Endodermal cell (in vitro differentiated cells): Measurements from ENCODE around the gene PLB1. TPM values are rescaled to one million over a fixed set of nuclear protein-coding genes. Genes with fewer than 3 reads are reported as not detected.

Experiments used
- DNase-seq: peaks from one replicate; pipeline ENCODE4 v3.0.0-alpha.2; 2017
- H3K27ac ChIP-seq: 2 replicates; pipeline ENCODE4 v1.5.1; 2013; ENCODE audit warnings: mild to moderate bottlenecking, low read depth, low read length, moderate library complexity
- H3K27me3 ChIP-seq: 2 replicates; pipeline ENCODE4 v1.6.1; 2013; ENCODE audit warnings: mild to moderate bottlenecking, low read length, moderate library complexity; ENCODE audit not compliant: insufficient read depth, control insufficient read depth, poor library complexity, severe bottlenecking
- H3K36me3 ChIP-seq: 2 replicates; pipeline ENCODE4 v1.7.0; 2013; ENCODE audit warnings: mild to moderate bottlenecking, low read length, moderate library complexity; ENCODE audit not compliant: control insufficient read depth, insufficient read depth
- H3K4me1 ChIP-seq: one replicate; pipeline ENCODE4 v1.7.0; 2013; ENCODE audit warnings: low read length; ENCODE audit not compliant: control insufficient read depth, insufficient read depth
- H3K4me3 ChIP-seq: 2 replicates; pipeline ENCODE4 v1.5.1; 2013; ENCODE audit warnings: mild to moderate bottlenecking, low read length, moderate library complexity
- H3K9ac ChIP-seq: 2 replicates; pipeline ENCODE4 v1.6.1; 2013; ENCODE audit warnings: mild to moderate bottlenecking, low read length, moderate library complexity; ENCODE audit not compliant: poor library complexity, severe bottlenecking; ENCODE audit errors: extremely low read depth
- H3K9me3 ChIP-seq: 2 replicates; pipeline ENCODE4 v1.6.1; 2013; ENCODE audit warnings: mild to moderate bottlenecking, low read length, moderate library complexity; ENCODE audit not compliant: control insufficient read depth
- H3K27ac Mint-ChIP-seq: 2 replicates; pipeline ENCODE4 v1.8.0; 2020; ENCODE audit warnings: mixed read lengths
- H3K27me3 Mint-ChIP-seq: 2 replicates; pipeline ENCODE4 v1.8.0; 2021; ENCODE audit warnings: mild to moderate bottlenecking, mixed read lengths; ENCODE audit not compliant: insufficient read depth
- H3K36me3 Mint-ChIP-seq: 2 replicates; pipeline ENCODE4 v1.8.0; 2020; ENCODE audit warnings: low read depth, mixed read lengths
- H3K4me1 Mint-ChIP-seq: 2 replicates; pipeline ENCODE4 v1.8.0; 2020; ENCODE audit warnings: mixed read lengths
- H3K4me3 Mint-ChIP-seq: 2 replicates; pipeline ENCODE4 v1.8.0; 2020; ENCODE audit warnings: mild to moderate bottlenecking, moderate library complexity, mixed read lengths
- H3K9me3 Mint-ChIP-seq: 2 replicates; pipeline ENCODE4 v1.8.0; 2020; ENCODE audit warnings: mild to moderate bottlenecking, mixed read lengths
- CTCF ChIP-seq: fragments of 200-600 bp; sonication (generic); conservative IDR thresholded peaks from 2 replicates; pipeline ENCODE4 v1.5.0; 2021; ENCODE audit warnings: antibody characterized with exemption, mild to moderate bottlenecking
- WGBS, 2 experiments: methylation state at CpG; one replicate each; pipeline versions ENCODE4 v1.1.5 to v1.1.7; 2013; ENCODE audit warnings: missing lambda C conversion rate in 2 of 2, mixed read lengths in 1 of 2; ENCODE audit not compliant: insufficient coverage in 1 of 2, insufficient read length in 1 of 2; 5-methylcytosine and 5-hydroxymethylcytosine counted together
- total RNA-seq, 2 donors: library from RNA; stranded (reverse); fragmentation: NEBNext Ultra II Directional in 1 of 2; extraction: Animal tissue kit (Norgen Biotek cat#: 25700) in 1 of 2; gene quantifications; 2 replicates in 1 of 2; 3 replicates in 1 of 2; pipeline ENCODE4 v1.2.1, GENCODE V29; 2021

Gene PLB1
- total RNA-seq, 2 donors from 2014 or later = 0.35 to 0.38 TPM

- 86 to 100% methylated on average over 1 to 5 of the region's 5 CpGs for WGBS, 2 experiments
- no peak for TF ChIP-seq CTCF
- Histone ChIP-seq H3K27ac (no peak overlapping the region), H3K9me3 (no peaks in the 10 kb centered on the region), H3K27me3 (no peaks in the 10 kb centered on the region), H3K4me1 (peaks cover 4% of the 10 kb centered on the region), H3K9ac (no peak overlapping the region), H3K4me3 (no peak overlapping the region), H3K36me3 (no peaks in the 10 kb centered on the region)
- no peak for DNase-seq
- no peaks in the 10 kb centered on the region for H3K9me3 Mint-ChIP-seq
- H3K27ac Mint-ChIP-seq = no peak overlapping the region
- H3K36me3 Mint-ChIP-seq = no peaks in the 10 kb centered on the region
- H3K4me1 Mint-ChIP-seq = peaks cover 22% of the 10 kb centered on the region
- H3K4me3 Mint-ChIP-seq = no peak overlapping the region
- H3K27me3 Mint-ChIP-seq = no peaks in the 10 kb centered on the region
Observed at GRCh38 chr2:28626376-28626775, 130.5 kb downstream of the PLB1 start.

GRCh38 chr2:28626891-28627421 is 131.1 kb downstream of the PLB1 start:
- Histone ChIP-seq H3K4me3 (no peak overlapping the region), H3K36me3 (no peaks in the 10 kb centered on the region), H3K4me1 (peaks cover under 1% of the 10 kb centered on the region), H3K9me3 (no peaks in the 10 kb centered on the region), H3K9ac (no peak overlapping the region), H3K27ac (no peak overlapping the region), H3K27me3 (no peaks in the 10 kb centered on the region)
- Mint-ChIP-seq H3K36me3 (no peaks in the 10 kb centered on the region), H3K27me3 (no peaks in the 10 kb centered on the region), H3K4me1 (peaks cover 16% of the 10 kb centered on the region), H3K9me3 (no peaks in the 10 kb centered on the region), H3K4me3 (no peak overlapping the region), H3K27ac (no peak overlapping the region)
- WGBS, 2 experiments = 90 to 100% methylated on average over 5 to 7 of the region's 7 CpGs
- DNase-seq = no peak
- no peak for TF ChIP-seq CTCF

GRCh38 chr2:28627722-28628480 is 132.0 kb downstream of the PLB1 start:
- 87 to 96% methylated on average over 4 to 5 of the region's 5 CpGs for WGBS, 2 experiments
- Histone ChIP-seq H3K9ac (no peak overlapping the region), H3K36me3 (no peaks in the 10 kb centered on the region), H3K27ac (no peak overlapping the region), H3K4me3 (no peak overlapping the region), H3K27me3 (no peaks in the 10 kb centered on the region), H3K4me1 (no peaks in the 10 kb centered on the region), H3K9me3 (no peaks in the 10 kb centered on the region)
- no peak overlapping the region for H3K27ac Mint-ChIP-seq
- DNase-seq = no peak
- H3K27me3 Mint-ChIP-seq = no peaks in the 10 kb centered on the region
- no peaks in the 10 kb centered on the region for H3K36me3 Mint-ChIP-seq
- peaks cover 15% of the 10 kb centered on the region for H3K4me1 Mint-ChIP-seq
- H3K9me3 Mint-ChIP-seq = no peaks in the 10 kb centered on the region
- no peak overlapping the region for H3K4me3 Mint-ChIP-seq
- TF ChIP-seq CTCF = no peak
